C4-2B (cell line): ENCODE data around the gene WWOX.

Source experiments
- CTCF ChIP-seq: fragments of 450-650 bp; conservative IDR thresholded peaks from 2 replicates; pipeline ENCODE4 v1.5.1; 2017; ENCODE audit warnings: mild to moderate bottlenecking
- ZFX ChIP-seq: fragments of 450-650 bp; IDR thresholded peaks from 2 replicates; pipeline ENCODE4 v1.6.1; 2017

- TF ChIP-seq CTCF (no peak), ZFX (no peak)
Measured at GRCh38 chr16:78519896-78520295, 420.4 kb downstream of the WWOX start.
